EH (cell line): ENCODE measurements around the gene SLC8A3.

Experiments
- DNase-seq: peaks from one replicate; pipeline ENCODE4 v3.0.0-alpha.2; 2015; ENCODE audit warnings: low read depth

Gene SLC8A3

GRCh38 chr14:70064136-70064865, 124.5 kb downstream of the SLC8A3 start:
- DNase-seq, result no peak

- no peak for DNase-seq
Measured at GRCh38 chr14:70061108-70061507, 127.6 kb downstream of the SLC8A3 start.

DNA sequence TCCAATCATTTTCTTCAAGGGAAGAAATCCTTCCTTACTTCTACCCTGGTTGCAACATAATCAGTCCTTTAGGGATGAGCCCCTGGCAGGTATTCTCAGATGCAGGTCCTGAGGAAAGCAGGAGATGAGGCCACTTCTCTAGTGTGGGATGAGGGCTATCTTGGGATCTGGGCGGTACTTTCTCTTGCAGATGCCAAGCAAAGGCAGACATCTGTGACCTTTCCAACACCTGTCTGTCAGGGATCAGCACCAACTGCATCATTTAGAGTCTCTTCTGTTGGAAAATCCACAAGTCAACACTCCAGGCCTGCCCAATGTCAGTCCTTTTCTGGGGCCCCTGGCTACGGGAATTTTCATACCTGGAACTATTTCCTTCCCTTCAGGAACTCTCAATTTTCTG, 129.2 kb downstream of the SLC8A3 start:
- DNase-seq, result no peak

- DNase-seq, result no peak
Measured at GRCh38 chr14:70057519-70058136, 131.1 kb downstream of the SLC8A3 start.

- DNase-seq, result peak; percentile 30
Measured at GRCh38 chr14:70052990-70053389, 135.8 kb downstream of the SLC8A3 start.

GRCh38 chr14:70050136-70050535, 138.6 kb downstream of the SLC8A3 start:
- no peak for DNase-seq

DNA sequence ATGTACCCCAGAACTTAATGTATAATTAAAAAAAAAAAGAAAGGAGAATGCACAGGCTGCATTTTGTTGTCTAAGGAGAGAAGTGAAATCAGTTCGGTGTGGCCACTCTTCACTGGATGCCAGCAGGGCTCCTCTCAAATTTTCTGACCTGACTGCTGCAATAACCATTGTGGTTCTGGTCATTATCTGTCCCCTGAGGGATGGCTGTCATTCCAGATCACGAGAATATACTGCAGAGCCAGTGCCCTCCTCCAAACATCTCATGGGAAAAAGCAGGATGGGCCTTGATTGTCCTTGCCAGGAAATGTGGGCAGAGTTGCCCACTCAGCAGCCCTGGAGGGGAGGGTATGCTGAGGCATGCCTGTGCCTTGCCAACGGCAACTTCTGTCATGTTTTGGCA, 139.1 kb downstream of the SLC8A3 start:
- no peak for DNase-seq

DNA sequence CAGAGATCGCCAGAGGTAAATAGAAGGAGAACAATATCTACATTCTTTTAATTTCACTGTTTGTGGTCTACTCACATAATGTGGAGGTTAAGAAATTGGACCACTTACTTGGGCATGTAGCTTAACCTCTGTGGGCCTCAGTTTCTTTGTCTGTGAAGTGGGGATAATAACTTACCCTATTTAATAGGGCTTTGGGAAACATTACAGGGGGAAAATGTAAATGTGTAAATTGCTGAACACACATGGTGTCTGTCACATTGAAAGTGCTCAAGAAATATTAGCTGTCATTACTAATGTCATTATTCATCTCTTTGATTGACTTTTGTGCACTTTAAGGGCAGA, 140.5 kb downstream of the SLC8A3 start:
- DNase-seq, result no peak

GRCh38 chr14:70047598-70048312, 141.0 kb downstream of the SLC8A3 start:
- no peak for DNase-seq

DNA sequence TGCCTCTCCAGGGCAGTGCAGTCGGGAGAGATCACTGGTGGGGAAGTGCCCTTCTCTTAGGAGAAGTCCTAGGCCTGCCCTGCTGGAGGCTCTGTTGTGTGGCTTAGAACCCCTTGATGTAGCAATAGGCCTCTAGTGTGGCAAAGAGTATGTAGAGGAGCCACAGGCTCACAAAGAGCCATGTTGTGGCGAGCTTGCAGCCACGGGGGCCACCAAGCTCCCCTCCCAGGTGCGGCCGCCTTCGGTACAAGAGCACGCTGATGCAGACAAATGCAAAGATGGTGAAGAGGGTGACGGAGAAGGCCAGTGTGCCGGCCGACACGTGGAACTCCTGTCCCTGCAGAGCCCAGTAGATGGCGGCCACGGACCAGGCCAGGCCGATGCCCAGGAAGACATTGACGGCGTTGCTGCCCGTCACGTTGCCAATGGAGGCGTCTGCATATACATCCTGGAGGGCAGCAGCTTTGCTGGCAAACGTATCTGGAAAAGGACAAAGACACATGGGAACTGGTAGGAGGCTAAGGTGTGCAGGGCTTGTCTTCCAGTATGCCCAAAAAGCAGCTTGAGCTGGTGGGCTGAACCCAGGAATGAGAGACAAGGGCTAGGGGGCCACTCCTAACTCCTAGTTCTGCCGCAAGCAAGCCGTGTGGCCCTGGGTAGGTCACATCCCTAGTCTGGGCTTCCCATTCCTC, 142.8 kb downstream of the SLC8A3 start:
- DNase-seq, result peak; percentile 61

- DNase-seq, result peak; percentile 3
Measured at GRCh38 chr14:70045310-70045709, 143.4 kb downstream of the SLC8A3 start.

GRCh38 chr14:70043001-70043400, 145.8 kb downstream of the SLC8A3 start:
- DNase-seq, result no peak

GRCh38 chr14:70036665-70037064, 152.1 kb downstream of the SLC8A3 start:
- no peak for DNase-seq

DNA sequence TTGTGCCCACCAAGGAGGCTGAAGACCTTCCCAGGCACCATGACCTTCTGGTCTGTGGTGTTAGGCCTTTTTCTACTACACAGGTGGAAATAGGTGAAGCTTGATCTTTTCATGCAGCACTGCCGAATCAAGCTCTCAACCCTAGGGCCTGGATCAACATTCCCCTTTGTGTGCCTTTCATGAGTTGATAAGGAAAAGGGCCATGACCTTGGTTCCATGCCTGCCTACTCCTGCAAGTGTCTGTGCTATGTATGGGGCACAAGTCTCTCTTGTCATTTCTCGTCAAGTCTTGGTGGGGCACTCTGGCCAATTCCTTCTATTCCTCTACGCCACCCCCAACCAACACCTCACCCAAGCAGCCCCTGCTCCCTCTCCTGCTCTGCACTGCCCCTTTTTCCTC, 154.5 kb downstream of the SLC8A3 start:
- no peak for DNase-seq

DNA sequence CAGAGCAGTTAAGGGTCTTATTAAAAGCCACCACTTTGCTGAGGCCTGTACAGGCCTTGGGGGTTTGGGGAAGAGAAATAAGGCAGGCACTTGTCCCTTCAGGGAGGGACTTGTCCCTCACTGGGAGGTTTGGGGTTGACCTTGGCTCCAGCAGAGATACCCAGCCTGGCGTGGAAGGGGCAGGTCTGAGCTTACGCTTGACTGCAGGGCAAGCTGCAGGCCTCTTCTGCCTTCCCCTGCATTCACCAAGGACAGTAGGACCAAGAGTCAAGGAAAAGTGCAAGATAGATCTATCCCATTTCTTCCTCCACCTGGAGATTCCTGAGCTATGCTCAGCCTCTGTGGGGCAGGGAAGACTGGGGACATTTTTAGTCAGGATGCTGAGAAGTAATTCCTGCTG, 155.2 kb downstream of the SLC8A3 start:
- DNase-seq, result no peak

- DNase-seq, result no peak
Measured at GRCh38 chr14:70033116-70033515, 155.6 kb downstream of the SLC8A3 start.

- DNase-seq, result peak; percentile 10
Measured at GRCh38 chr14:70032447-70032846, 156.3 kb downstream of the SLC8A3 start.

GRCh38 chr14:70032016-70032415, 156.7 kb downstream of the SLC8A3 start:
- DNase-seq, result no peak

- no peak for DNase-seq
Measured at GRCh38 chr14:70029296-70030132, 159.2 kb downstream of the SLC8A3 start.

DNA sequence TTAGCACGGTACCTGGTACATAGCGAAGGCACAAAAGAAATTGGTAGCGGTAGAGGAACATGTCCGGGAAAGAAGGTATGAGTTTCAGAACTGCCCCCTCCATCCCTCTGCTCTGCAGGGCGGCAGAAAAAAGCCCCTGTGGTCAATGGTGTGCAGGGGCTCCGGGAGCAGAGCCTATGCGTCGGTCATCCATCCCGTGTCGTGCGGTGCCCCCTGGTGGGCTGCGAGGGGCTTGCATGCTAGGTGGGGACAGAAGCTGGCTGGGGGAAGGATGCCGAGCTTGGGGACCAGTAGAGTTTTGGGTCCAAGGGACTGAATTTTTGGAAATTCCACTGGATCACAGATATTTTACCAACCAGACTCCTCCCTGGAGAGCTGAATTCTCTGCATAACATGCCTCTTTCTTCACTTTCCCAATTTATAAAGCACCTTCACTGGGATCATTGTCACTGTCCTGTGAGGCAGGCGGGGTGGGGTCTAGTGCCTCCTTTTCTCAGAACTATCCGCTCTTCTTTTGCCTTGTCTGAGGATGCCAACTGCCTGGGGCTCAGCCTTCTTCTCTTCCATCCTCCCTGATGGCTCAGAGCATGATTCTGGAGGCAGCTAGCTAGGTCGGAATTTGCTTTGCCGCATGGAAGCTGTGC, 160.8 kb downstream of the SLC8A3 start:
- DNase-seq, result peak; percentile 49

- DNase-seq, result peak; percentile 22
Measured at GRCh38 chr14:70023871-70024270, 164.9 kb downstream of the SLC8A3 start.
